HG02798 (cell line): ENCODE results near the gene LHFPL6.

Source experiments
- ATAC-seq: cut with Tn5 transposase; IDR thresholded peaks from one replicate; pipeline ENCODE4 v1.9.1; 2021; ENCODE audit warnings: mild to moderate bottlenecking; ENCODE audit not compliant: unreplicated experiment, poor library complexity

Gene LHFPL6

GRCh38 chr13:39484506-39485313, 118.3 kb downstream of the LHFPL6 start:
- no peak for ATAC-seq

- no peak for ATAC-seq
Observed at GRCh38 chr13:39483326-39483725, 119.7 kb downstream of the LHFPL6 start.

- no peak for ATAC-seq
Observed at GRCh38 chr13:39481491-39481890, 121.5 kb downstream of the LHFPL6 start.

- ATAC-seq, result no peak
Observed at GRCh38 chr13:39474600-39474999, 128.4 kb downstream of the LHFPL6 start.

- ATAC-seq, result no peak
Observed at GRCh38 chr13:39469676-39470075, 133.3 kb downstream of the LHFPL6 start.

- no peak for ATAC-seq
Observed at GRCh38 chr13:39468306-39468705, 134.7 kb downstream of the LHFPL6 start.

- ATAC-seq, result no peak
Observed at GRCh38 chr13:39463611-39464010, 139.4 kb downstream of the LHFPL6 start.

- ATAC-seq, result no peak
Observed at GRCh38 chr13:39462906-39463305, 140.1 kb downstream of the LHFPL6 start.

GRCh38 chr13:39462428-39462827, 140.6 kb downstream of the LHFPL6 start:
- no peak for ATAC-seq

GRCh38 chr13:39461685-39462266, 141.2 kb downstream of the LHFPL6 start:
- ATAC-seq, result no peak

GRCh38 chr13:39457274-39457673, 145.7 kb downstream of the LHFPL6 start:
- ATAC-seq, result no peak

- ATAC-seq, result no peak
Observed at GRCh38 chr13:39455521-39456175, 147.3 kb downstream of the LHFPL6 start.

- no peak for ATAC-seq
Observed at GRCh38 chr13:39452834-39453233, 150.2 kb downstream of the LHFPL6 start.

- no peak for ATAC-seq
Observed at GRCh38 chr13:39452417-39452816, 150.6 kb downstream of the LHFPL6 start.

GRCh38 chr13:39451860-39452301, 151.1 kb downstream of the LHFPL6 start:
- no peak for ATAC-seq

GRCh38 chr13:39451301-39451700, 151.7 kb downstream of the LHFPL6 start:
- no peak for ATAC-seq

GRCh38 chr13:39450176-39450575, 152.8 kb downstream of the LHFPL6 start:
- no peak for ATAC-seq

GRCh38 chr13:39448834-39449233, 154.2 kb downstream of the LHFPL6 start:
- ATAC-seq, result no peak

- ATAC-seq, result no peak
Observed at GRCh38 chr13:39446865-39447264, 156.1 kb downstream of the LHFPL6 start.

GRCh38 chr13:39444866-39445265, 158.1 kb downstream of the LHFPL6 start:
- ATAC-seq, result no peak

- no peak for ATAC-seq
Observed at GRCh38 chr13:39433651-39434050, 169.3 kb downstream of the LHFPL6 start.
